GM13977 (cell line): ENCODE measurements around the gene CDC42SE2.

Experiments
- DNase-seq: peaks from one replicate; pipeline ENCODE4 v3.0.0; 2012; ENCODE audit warnings: low spot score
- in situ Hi-C: fragments of 300-500 bp; cut with MboI; formaldehyde crosslinking; loops from one replicate; pipeline ENCODE4 v1.12.0; 2022; ENCODE audit warnings: low sequenced_read_pairs, low pct_unique_long_range_greater_than_20kb, mixed read lengths, inconsistent platforms; ENCODE audit not compliant: unreplicated experiment
- TF ChIP-seq, protein P1 (sequence below): IDR thresholded peaks from 2 replicates; pipeline ENCODE4 v1.5.1; 2012; ENCODE audit warnings: mild to moderate bottlenecking, control low read depth; ENCODE audit not compliant: insufficient read depth; ENCODE audit errors: extremely low read depth, missing control alignments

CDC42SE2 gene

GRCh38 chr5:131369558-131369957 is 105.7 kb downstream of the CDC42SE2 start:
- TF ChIP-seq, protein P1, sequence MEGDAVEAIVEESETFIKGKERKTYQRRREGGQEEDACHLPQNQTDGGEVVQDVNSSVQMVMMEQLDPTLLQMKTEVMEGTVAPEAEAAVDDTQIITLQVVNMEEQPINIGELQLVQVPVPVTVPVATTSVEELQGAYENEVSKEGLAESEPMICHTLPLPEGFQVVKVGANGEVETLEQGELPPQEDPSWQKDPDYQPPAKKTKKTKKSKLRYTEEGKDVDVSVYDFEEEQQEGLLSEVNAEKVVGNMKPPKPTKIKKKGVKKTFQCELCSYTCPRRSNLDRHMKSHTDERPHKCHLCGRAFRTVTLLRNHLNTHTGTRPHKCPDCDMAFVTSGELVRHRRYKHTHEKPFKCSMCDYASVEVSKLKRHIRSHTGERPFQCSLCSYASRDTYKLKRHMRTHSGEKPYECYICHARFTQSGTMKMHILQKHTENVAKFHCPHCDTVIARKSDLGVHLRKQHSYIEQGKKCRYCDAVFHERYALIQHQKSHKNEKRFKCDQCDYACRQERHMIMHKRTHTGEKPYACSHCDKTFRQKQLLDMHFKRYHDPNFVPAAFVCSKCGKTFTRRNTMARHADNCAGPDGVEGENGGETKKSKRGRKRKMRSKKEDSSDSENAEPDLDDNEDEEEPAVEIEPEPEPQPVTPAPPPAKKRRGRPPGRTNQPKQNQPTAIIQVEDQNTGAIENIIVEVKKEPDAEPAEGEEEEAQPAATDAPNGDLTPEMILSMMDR, result no peak
- in situ Hi-C loops, result no loop called here
- no peak for DNase-seq

- in situ Hi-C loops, result no loop called here
- DNase-seq, result no peak
- TF ChIP-seq, protein P1, result no peak
Measured at GRCh38 chr5:131371835-131372234, 108.0 kb downstream of the CDC42SE2 start.

GRCh38 chr5:131373265-131373664 is 109.4 kb downstream of the CDC42SE2 start:
- TF ChIP-seq, protein P1, result no peak
- no peak for DNase-seq
- in situ Hi-C loops, result no loop called here

DNA sequence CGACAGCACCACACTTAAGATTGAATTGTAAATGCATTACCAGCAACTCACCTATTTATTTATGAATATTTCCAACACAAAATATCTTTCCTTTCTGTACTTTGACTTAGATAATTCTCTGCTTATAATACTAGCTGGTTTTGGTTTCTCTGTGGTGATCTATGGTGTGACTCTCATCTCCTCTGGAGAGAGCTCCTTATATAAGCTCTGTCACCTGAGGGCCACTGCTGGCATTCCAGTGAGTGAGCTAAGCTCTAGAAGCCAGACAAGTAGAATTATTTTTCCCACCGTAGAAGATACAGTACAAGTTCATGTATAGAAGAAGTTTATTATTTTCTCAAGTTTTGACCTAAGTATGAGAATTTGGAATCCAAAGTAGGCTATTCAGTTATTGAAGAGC is 111.5 kb downstream of the CDC42SE2 start:
- TF ChIP-seq, protein P1, result no peak
- in situ Hi-C loops, result no loop called here

DNA sequence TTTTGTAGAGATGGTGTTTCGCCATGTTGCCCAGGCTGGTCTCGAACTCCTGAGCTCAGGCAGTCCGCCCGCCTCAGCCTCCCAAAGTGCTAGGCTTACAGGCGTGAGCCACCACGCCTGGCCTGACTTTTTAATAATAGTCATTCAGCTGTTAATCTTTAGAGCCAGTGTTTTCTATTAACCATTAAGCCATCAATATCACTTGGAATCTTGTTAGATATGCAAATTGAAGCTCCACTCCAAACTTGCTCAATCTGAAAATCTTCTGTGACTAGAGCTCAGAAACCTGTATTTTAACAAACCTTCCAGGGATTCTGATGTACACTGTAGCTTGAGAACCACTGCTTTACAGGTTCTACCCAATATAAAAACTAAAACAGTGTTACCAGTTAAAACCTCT is 113.5 kb downstream of the CDC42SE2 start:
- in situ Hi-C loops, result no loop called here
- TF ChIP-seq, protein P1, result no peak
- no peak for DNase-seq

More for the DNA sequence above, 111.5 kb downstream of the CDC42SE2 start:
- no peak for DNase-seq

DNA sequence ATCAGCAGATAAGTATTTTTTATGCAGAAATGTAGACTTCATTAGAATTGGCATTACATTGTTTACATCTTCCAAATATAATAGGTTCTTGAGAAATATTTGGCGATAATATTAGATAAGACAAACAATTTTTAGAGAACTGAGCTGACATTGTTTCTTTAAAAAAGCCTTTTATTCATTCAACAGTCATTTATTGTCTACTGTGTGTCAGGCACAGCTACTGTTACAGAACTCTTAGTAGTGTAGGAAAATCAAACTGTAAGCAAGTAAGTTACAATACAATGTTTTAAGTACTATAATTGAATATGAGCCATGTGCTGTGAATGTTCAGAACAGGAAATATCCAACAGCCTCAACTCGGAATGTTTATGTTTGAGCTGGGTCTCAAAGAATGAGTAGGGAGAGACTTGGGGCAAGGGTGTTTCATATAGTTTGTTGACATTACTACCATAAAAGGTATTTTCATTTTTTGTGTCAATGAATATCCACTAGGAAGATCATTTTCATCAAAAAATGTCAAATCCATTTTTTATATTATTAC is 114.0 kb downstream of the CDC42SE2 start:
- in situ Hi-C loops, result no loop called here
- TF ChIP-seq, protein P1, result no peak
- no peak for DNase-seq
